Transverse colon (tissue), 4 donors: ENCODE results near the gene HOXA10. TPM values are rescaled to one million over a fixed set of nuclear protein-coding genes. Genes with fewer than 3 reads are reported as not detected.

Source experiments
- DNase-seq: peaks from one replicate; pipeline ENCODE4 v3.0.0-alpha.2; 2019
- H3K27ac ChIP-seq, 4 donors: fragments of 200-600 bp; sonication (generic); 2 replicates each; pipeline ENCODE4 v1.5.1; 2016 to 2018; ENCODE audit warnings: inconsistent platforms in 4 of 4
- H3K27me3 ChIP-seq: fragments of 200-600 bp; sonication (generic); 2 replicates; pipeline ENCODE4 v1.5.1; 2017; ENCODE audit warnings: inconsistent platforms
- H3K36me3 ChIP-seq, 4 donors: fragments of 200-600 bp; sonication (generic); 2 replicates each; pipeline ENCODE4 v1.5.1; 2017 to 2019; ENCODE audit warnings: inconsistent platforms in 4 of 4
- H3K4me1 ChIP-seq, 4 donors: fragments of 200-600 bp; sonication (generic); 2 replicates each; pipeline ENCODE4 v1.5.1; 2017 to 2020; ENCODE audit warnings: inconsistent platforms in 4 of 4
- H3K4me3 ChIP-seq, 4 donors: fragments of 200-600 bp; sonication (generic); 1 replicate in 1 of 4; 2 replicates in 3 of 4; pipeline versions ENCODE4 v1.5.1 to v1.6.1; 2017 to 2019; ENCODE audit warnings: inconsistent platforms in 4 of 4
- H3K9me3 ChIP-seq, 2 donors: fragments of 200-600 bp; sonication (generic); 2 replicates each; pipeline ENCODE4 v1.5.1; 2017 to 2019; ENCODE audit warnings: inconsistent platforms in 2 of 2
- CTCF ChIP-seq, 5 experiments: fragments of 200-600 bp in 3 of 5; fragments of 450-650 bp in 2 of 5; sonication (generic) in 3 of 5; IDR thresholded peaks; 1 replicate in 2 of 5; 2 replicates in 3 of 5; pipeline ENCODE4 v1.5.1; 2016 to 2017; ENCODE audit warnings: antibody characterized with exemption in 5 of 5, inconsistent platforms in 3 of 5, mild to moderate bottlenecking in 2 of 5, moderate library complexity in 1 of 5
- EP300 ChIP-seq: sonication (generic); formaldehyde crosslinking; IDR thresholded peaks from one replicate; pipeline ENCODE4 v1.6.1; 2017; ENCODE audit warnings: antibody characterized with exemption, low read depth
- POLR2A ChIP-seq: fragments of 450-650 bp; IDR thresholded peaks from one replicate; pipeline ENCODE4 v1.6.1; 2016; ENCODE audit warnings: antibody characterized with exemption, mild to moderate bottlenecking, moderate library complexity
- POLR2AphosphoS5 ChIP-seq, 3 donors: sonication (generic); formaldehyde crosslinking; IDR thresholded peaks; one replicate each; pipeline ENCODE4 v1.6.1; 2016; ENCODE audit warnings: antibody characterized with exemption in 3 of 3
- WGBS, 2 donors: methylation state at CpG; one replicate each; pipeline ENCODE4 v1.1.5; 2018; ENCODE audit warnings: low coverage in 1 of 2; 5-methylcytosine and 5-hydroxymethylcytosine counted together
- in situ Hi-C, 4 donors: fragments of 200-750 bp; cut with MboI; loops; one replicate each; pipeline versions ENCODE4 v1.15.0 to v1.15.1; 2017; ENCODE audit warnings: low sequenced_read_pairs in 3 of 4, low pct_ligation_motif_present in 1 of 4, low pct_unique_long_range_greater_than_20kb in 1 of 4
- intact Hi-C: fragments of 100-400 bp; cut with DNase I; formaldehyde crosslinking; loops from one replicate; pipeline ENCODE4 v1.15.1; 2023; ENCODE audit warnings: low total_unique reads
- total RNA-seq, 4 donors: library from RNA; depleted of rRNA; stranded (reverse); fragments of >200 nt; gene quantifications; one replicate each; pipeline ENCODE4 v1.1.0, GENCODE V29; 2016

HOXA10 gene
- total RNA-seq, 4 donors from 2014 or later, result 19.8 to 68.9 (median 36.4) TPM

- no peaks in the 10 kb centered on the region for H3K9me3 ChIP-seq
- TF ChIP-seq POLR2AphosphoS5 (IDR thresholded peaks at IDR 0.05) (peak in 2 of 3 donors; percentile 15 to 25), EP300 (no peak)
- peak; percentile 19 for DNase-seq
- no peaks in the 10 kb centered on the region for H3K36me3 ChIP-seq
- in situ Hi-C loops, result loop anchor here in 3 of 4 donors (10.0 to 25.0 kb wide), 2 partner anchors 1320 to 1327 kb away; no protein-coding TSS in a partner anchor
- peak overlapping the region; percentile 95 to 99 (median 98) for H3K27ac ChIP-seq
- 26% methylated on average over 4 of the region's 4 CpGs; no CpG with 5 or more reads in 1 of the 2 donors for WGBS, 2 donors
- H3K4me1 ChIP-seq, result peaks cover 21 to 46% (median 41%) of the 10 kb centered on the region in 4 donors
- H3K27me3 ChIP-seq, result peaks cover 42% of the 10 kb centered on the region
- peak overlapping the region in 2 of 4 donors; percentile 68 to 79 for H3K4me3 ChIP-seq
- intact Hi-C loops, result no loop called here
Observed at GRCh38 chr7:27181795-27182275, 7.7 kb upstream of the HOXA10 start.

GRCh38 chr7:27180431-27181420 is 6.6 kb upstream of the HOXA10 start:
- peak overlapping the region; percentile 95 to 99 (median 98) for H3K27ac ChIP-seq
- 32 to 59% methylated on average over 4 to 12 of the region's 12 CpGs for WGBS, 2 donors
- no peaks in the 10 kb centered on the region for H3K9me3 ChIP-seq
- H3K27me3 ChIP-seq, result peaks cover 32% of the 10 kb centered on the region
- H3K4me3 ChIP-seq, result peak overlapping the region in 3 of 4 donors; percentile 58 to 67 (median 62)
- peaks cover 21 to 51% (median 42%) of the 10 kb centered on the region in 4 donors for H3K4me1 ChIP-seq
- intact Hi-C loops, result no loop called here
- peak; percentile 19 for DNase-seq
- TF ChIP-seq POLR2AphosphoS5 (IDR thresholded peaks at IDR 0.05), result no peak
- no peak for TF ChIP-seq EP300
- no peak for TF ChIP-seq POLR2A
- no peak for TF ChIP-seq CTCF (IDR thresholded peaks at IDR 0.05)
- in situ Hi-C loops, result loop anchor here in 3 of 4 donors (10.0 to 25.0 kb wide), 2 partner anchors 1318 to 1326 kb away; no protein-coding TSS in a partner anchor
- H3K36me3 ChIP-seq, result no peaks in the 10 kb centered on the region

- TF ChIP-seq CTCF (IDR thresholded peaks at IDR 0.05) (peak; percentile 89 to 96 (median 93)), POLR2A (peak; percentile 66), POLR2AphosphoS5 (IDR thresholded peaks at IDR 0.05) (peak in 2 of 3 donors; percentile 63 to 76), EP300 (no peak)
- H3K27ac ChIP-seq, result peak overlapping the region; percentile 95 to 99 (median 98)
- no peaks in the 10 kb centered on the region for H3K36me3 ChIP-seq
- peaks cover 21 to 60% (median 49%) of the 10 kb centered on the region in 4 donors for H3K4me1 ChIP-seq
- in situ Hi-C loops (loop anchor here in 3 of 4 donors (10.0 to 25.0 kb wide), 2 partner anchors 1317 to 1325 kb away; no protein-coding TSS in a partner anchor), intact Hi-C loops (no loop called here)
- peak overlapping the region; percentile 21 to 67 (median 60) for H3K4me3 ChIP-seq
- no peaks in the 10 kb centered on the region for H3K9me3 ChIP-seq
- 6 to 17% methylated on average over 3 to 53 of the region's 56 CpGs for WGBS, 2 donors
- peaks cover 32% of the 10 kb centered on the region for H3K27me3 ChIP-seq
- DNase-seq, result peak; percentile 87
Observed at GRCh38 chr7:27179503-27180430, 5.6 kb upstream of the HOXA10 start.

- no peak for DNase-seq
- no peak for TF ChIP-seq POLR2AphosphoS5 (IDR thresholded peaks at IDR 0.05)
- no peak for TF ChIP-seq POLR2A
- no peak for TF ChIP-seq EP300
- no peak for TF ChIP-seq CTCF (IDR thresholded peaks at IDR 0.05)
- H3K4me3 ChIP-seq, result peak overlapping the region; percentile 21 to 67 (median 60)
Observed at GRCh38 chr7:27179030-27179429, 4.9 kb upstream of the HOXA10 start.

More at GRCh38 chr7:27179030-27179429, 4.9 kb upstream of the HOXA10 start:
- intact Hi-C loops, result no loop called here
- in situ Hi-C loops, result loop anchor here in 2 of 4 donors (25.0 kb wide), 1 partner anchor 1317 kb away; no protein-coding TSS in a partner anchor
- Histone ChIP-seq H3K4me1 (peaks cover 21 to 63% (median 53%) of the 10 kb centered on the region in 4 donors), H3K36me3 (no peaks in the 10 kb centered on the region), H3K9me3 (no peaks in the 10 kb centered on the region), H3K27ac (peak overlapping the region; percentile 95 to 99 (median 98)), H3K27me3 (peaks cover 32% of the 10 kb centered on the region)
- 18 to 39% methylated on average over 11 to 14 of the region's 14 CpGs for WGBS, 2 donors
